Lung (tissue), 12 donors: Measurements from ENCODE around the gene CAND1. TPM values are rescaled to one million over a fixed set of nuclear protein-coding genes. Genes with fewer than 3 reads are reported as not detected.

Experiments
- ATAC-seq: fragments of 200-7000 bp; cut with Tn5 transposase; one replicate; pipeline ENCODE4 v1.9.1; 2020; ENCODE audit warnings: moderate number of reproducible peaks; ENCODE audit not compliant: insufficient read depth, low FRiP score
- DNase-seq, 3 donors: peaks; one replicate each; pipeline ENCODE4 v3.0.0-alpha.2; 2013 to 2017
- H3K27ac ChIP-seq, 2 donors: one replicate each; pipeline ENCODE4 v1.5.1; 2013; ENCODE audit warnings: mild to moderate bottlenecking in 2 of 2, moderate library complexity in 2 of 2, control low read depth in 1 of 2, inconsistent platforms in 1 of 2, low read depth in 1 of 2, low read length in 1 of 2
- H3K27me3 ChIP-seq, 3 donors: one replicate each; pipeline ENCODE4 v1.5.1; 2013; ENCODE audit warnings: low read length in 2 of 3; ENCODE audit not compliant: control insufficient read depth in 3 of 3, insufficient read depth in 3 of 3
- H3K36me3 ChIP-seq, 4 donors: one replicate each; pipeline ENCODE4 v1.5.1; 2013; ENCODE audit warnings: low read length in 4 of 4, mild to moderate bottlenecking in 1 of 4, moderate library complexity in 1 of 4; ENCODE audit not compliant: control insufficient read depth in 4 of 4, insufficient read depth in 4 of 4
- H3K4me1 ChIP-seq, 5 donors: one replicate each; pipeline ENCODE4 v1.5.1; 2013; ENCODE audit warnings: low read length in 5 of 5, mild to moderate bottlenecking in 2 of 5, moderate library complexity in 1 of 5; ENCODE audit not compliant: control insufficient read depth in 5 of 5, insufficient read depth in 5 of 5
- H3K4me3 ChIP-seq: one replicate; pipeline ENCODE4 v1.5.1; 2013; ENCODE audit warnings: mild to moderate bottlenecking, control low read depth, moderate library complexity
- H3K9ac ChIP-seq, 2 donors: one replicate each; pipeline ENCODE4 v1.5.1; 2013; ENCODE audit warnings: low read length in 2 of 2, control low read depth in 1 of 2; ENCODE audit not compliant: insufficient read depth in 1 of 2
- H3K9me3 ChIP-seq, 4 donors: one replicate each; pipeline ENCODE4 v1.5.1; 2013; ENCODE audit warnings: low read length in 3 of 4, mild to moderate bottlenecking in 1 of 4, moderate library complexity in 1 of 4; ENCODE audit not compliant: control insufficient read depth in 4 of 4, insufficient read depth in 3 of 4
- WGBS, 2 donors: extraction: QIAGEN DNeasy Blood & Tissue Kit; methylation state at CpG; one replicate each; pipeline ENCODE4 v1.1.7; 2013; 5-methylcytosine and 5-hydroxymethylcytosine counted together
- polyA plus RNA-seq, 2 donors: library from polyadenylated mRNA; stranded (reverse); fragments of 200-250 nt; gene quantifications; one replicate each; pipeline ENCODE4 v1.2.1, GENCODE V29; 2013
- total RNA-seq, 2 donors: library from RNA; depleted of rRNA in 1 of 2; stranded (reverse); fragments of >200 nt in 1 of 2; gene quantifications; one replicate each; pipeline ENCODE4 v1.2.1, GENCODE V29; 2014 to 2021
- TF ChIP-seq, protein P1 (sequence below): IDR thresholded peaks from 2 replicates; pipeline ENCODE4 v1.5.1; 2012; ENCODE audit warnings: mild to moderate bottlenecking; ENCODE audit errors: control extremely low read depth, extremely low read depth
- donor health status: control.
- donor health status: control.
- donor health status: Bipolar disorder and iron deficiency.
- donor health status: healthy.
- donor health status: DM: yes; HTN: yes; CAD: no.

The CAND1 gene
- total and polyA plus RNA-seq, 4 donors: 12.9 to 194 (median 66.0) TPM

DNA sequence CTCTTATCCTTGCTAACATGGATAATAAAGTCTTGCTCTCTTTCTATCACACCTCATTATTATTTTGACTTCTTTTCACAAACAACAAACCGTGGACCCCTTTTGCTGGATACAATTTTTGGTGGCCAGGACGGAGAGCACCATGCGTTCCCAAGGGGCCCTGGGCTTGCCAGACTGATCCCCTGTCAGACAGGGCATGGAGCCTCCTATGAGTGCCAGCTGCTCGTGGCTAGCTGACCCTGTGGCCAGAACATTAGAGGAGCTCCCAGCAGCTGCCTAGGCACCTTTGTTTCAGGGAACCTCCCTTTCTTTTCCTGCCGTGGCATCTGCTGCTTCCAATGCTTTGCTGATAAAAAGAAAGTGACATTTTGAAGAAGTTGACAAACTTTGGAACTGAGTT, 12.5 kb upstream of the CAND1 start:
- WGBS, 2 donors: 74 to 76% methylated on average over 5 of the region's 5 CpGs
- Histone ChIP-seq H3K4me1 (no peaks in the 10 kb centered on the region), H3K36me3 (no peaks in the 10 kb centered on the region), H3K27me3 (no peaks in the 10 kb centered on the region), H3K4me3 (no peak overlapping the region), H3K9me3 (no peaks in the 10 kb centered on the region), H3K9ac (no peak overlapping the region), H3K27ac (no peak overlapping the region)
- no peak for DNase-seq
- no peak for ATAC-seq
- TF ChIP-seq, protein P1, sequence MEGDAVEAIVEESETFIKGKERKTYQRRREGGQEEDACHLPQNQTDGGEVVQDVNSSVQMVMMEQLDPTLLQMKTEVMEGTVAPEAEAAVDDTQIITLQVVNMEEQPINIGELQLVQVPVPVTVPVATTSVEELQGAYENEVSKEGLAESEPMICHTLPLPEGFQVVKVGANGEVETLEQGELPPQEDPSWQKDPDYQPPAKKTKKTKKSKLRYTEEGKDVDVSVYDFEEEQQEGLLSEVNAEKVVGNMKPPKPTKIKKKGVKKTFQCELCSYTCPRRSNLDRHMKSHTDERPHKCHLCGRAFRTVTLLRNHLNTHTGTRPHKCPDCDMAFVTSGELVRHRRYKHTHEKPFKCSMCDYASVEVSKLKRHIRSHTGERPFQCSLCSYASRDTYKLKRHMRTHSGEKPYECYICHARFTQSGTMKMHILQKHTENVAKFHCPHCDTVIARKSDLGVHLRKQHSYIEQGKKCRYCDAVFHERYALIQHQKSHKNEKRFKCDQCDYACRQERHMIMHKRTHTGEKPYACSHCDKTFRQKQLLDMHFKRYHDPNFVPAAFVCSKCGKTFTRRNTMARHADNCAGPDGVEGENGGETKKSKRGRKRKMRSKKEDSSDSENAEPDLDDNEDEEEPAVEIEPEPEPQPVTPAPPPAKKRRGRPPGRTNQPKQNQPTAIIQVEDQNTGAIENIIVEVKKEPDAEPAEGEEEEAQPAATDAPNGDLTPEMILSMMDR: no peak

DNA sequence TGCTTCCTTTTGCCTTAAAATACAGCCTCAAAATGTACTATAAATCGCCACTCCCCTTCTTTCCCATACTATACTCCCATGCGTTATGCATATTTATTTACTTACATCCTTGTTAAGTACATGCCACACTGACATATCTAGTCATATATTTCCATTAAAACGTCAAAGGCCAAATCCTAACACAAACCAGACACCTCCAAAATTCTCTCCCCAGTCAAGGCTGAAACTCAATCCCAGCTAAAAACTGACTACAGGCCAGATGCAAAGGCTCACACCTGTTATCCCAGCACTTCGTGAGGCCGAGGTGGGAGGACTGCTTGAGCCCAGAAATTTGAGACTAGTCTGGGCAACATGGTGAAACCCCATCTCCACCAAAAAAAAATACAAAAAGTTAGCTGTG, 5.7 kb upstream of the CAND1 start:
- no peak overlapping the region for H3K9ac ChIP-seq
- ATAC-seq (no peak), DNase-seq (no peak)
- WGBS, 2 donors: 81 to 83% methylated on average over 5 of the region's 5 CpGs
- no peak overlapping the region for H3K27ac ChIP-seq
- no peaks in the 10 kb centered on the region for H3K27me3 ChIP-seq
- TF ChIP-seq, protein P1: no peak
- H3K36me3 ChIP-seq: no peaks in the 10 kb centered on the region
- H3K9me3 ChIP-seq: peaks cover 0 to 3% (median 0%) of the 10 kb centered on the region in 4 donors
- peaks cover 0 to 8% (median 6%) of the 10 kb centered on the region in 5 donors for H3K4me1 ChIP-seq
- no peak overlapping the region for H3K4me3 ChIP-seq

DNA sequence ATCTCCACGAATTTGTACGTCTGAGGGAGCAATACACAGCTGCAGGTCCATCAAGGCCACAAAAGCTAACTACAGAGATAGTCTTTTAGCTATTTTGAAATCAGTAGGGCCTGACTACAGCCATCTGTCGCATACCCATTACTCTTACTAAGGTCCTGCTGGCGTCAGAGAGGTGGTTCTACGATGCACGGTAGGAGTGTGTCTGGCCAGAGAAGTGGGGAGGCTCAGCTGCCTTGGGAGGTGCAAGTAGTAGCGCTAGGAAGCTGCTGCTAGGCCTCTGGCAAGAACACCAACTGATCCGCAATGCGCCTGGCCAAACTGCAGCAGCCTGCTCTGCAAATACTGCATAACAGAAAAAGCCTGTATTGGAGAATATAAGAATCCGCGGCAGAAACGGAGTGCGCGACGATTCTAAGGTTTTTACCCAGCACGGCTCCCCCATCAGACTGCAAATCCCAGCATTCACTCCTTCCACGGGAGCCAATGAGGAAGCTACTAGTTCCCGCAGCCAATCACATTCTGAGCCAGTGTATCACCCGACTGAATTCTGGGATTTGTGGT, 743 bp upstream of the CAND1 start:
- ATAC-seq (peak; percentile 84), DNase-seq (peak; percentile 96 to 99 (median 99))
- Histone ChIP-seq H3K9ac (peak overlapping the region; percentile 85 to 94), H3K9me3 (peaks cover 0 to 3% (median 0%) of the 10 kb centered on the region in 4 donors), H3K27me3 (no peaks in the 10 kb centered on the region), H3K27ac (peak overlapping the region; percentile 66 to 83), H3K4me3 (peak overlapping the region; percentile 20), H3K36me3 (peaks cover 0 to 9% (median under 1%) of the 10 kb centered on the region in 4 donors), H3K4me1 (peaks cover under 1 to 21% (median 7%) of the 10 kb centered on the region in 5 donors)
- 3 to 5% methylated on average over 19 of the region's 19 CpGs for WGBS, 2 donors
- TF ChIP-seq, protein P1: no peak
